Measurements from ENCODE around the gene CHRM5. TPM values are rescaled to one million over a fixed set of nuclear protein-coding genes. Genes with fewer than 3 reads are reported as not detected.
"Not testable (repeated sequence)": the region's sequence is repeated elsewhere in the genome, so short reads cannot be mapped to it uniquely, and the experiment has no call there.

The CHRM5 gene
- total RNA-seq, 2 experiments from 2014 or later = not detected

DNA sequence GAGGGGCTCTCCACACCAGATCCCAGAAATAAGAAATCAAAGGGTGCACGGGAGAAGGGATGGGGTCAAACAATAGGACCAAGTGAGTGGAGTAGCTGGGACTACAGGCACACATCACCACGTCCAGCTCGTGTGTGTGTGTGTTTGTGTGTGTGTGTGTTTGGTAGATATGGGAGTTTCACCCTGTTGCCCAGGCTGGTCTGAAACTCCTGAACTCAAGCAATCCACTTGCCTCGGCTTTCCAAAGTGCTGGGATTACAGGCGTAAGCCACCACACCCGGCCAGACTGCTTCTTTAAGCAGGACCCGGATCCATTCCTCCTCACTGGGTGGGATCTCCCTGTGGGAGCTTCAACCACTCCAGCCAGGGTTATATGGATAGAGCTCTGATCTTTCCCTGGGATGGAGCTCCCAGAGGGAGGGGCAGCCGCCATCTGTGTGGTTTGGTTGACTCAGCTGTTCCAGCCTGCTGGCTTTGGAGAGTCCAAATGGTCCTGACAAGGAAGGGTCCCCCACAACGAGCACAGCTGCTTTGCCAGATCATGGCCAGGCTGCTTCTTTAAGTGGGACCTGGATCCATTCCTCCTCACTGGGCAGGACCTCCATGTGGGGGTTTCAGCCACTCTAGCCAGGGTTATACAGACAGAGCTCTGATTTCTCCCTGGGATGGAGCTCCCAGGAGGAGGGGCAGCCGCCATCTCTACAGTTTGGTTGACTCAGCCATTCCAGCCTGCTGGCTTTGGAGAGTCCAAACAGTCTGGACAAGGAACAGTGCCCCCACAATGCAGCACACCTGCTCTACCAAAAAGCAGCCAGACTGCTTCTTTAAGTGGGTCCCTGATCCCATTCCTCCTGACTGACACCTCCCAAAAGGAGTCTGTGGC lies 79.8 kb downstream of the CHRM5 start:
- CTCF ChIA-PET = no interaction called here
- H3K27me3 Mint-ChIP-seq = peaks cover 3% of the 10 kb centered on the region
- no peak for DNase-seq
- H3K9me3 Mint-ChIP-seq = peaks cover 26% of the 10 kb centered on the region
- no peak overlapping the region for H3K27ac Mint-ChIP-seq
- peaks cover 20% of the 10 kb centered on the region for H3K36me3 Mint-ChIP-seq
- peaks cover 4% of the 10 kb centered on the region for H3K4me1 Mint-ChIP-seq (ENCODE audit: low read depth)
- intact Hi-C loops (cut with micrococcal nuclease) = no loop called here
- H3K4me3 Mint-ChIP-seq = no peak overlapping the region
- POLR2A ChIA-PET = no interaction called here

DNA sequence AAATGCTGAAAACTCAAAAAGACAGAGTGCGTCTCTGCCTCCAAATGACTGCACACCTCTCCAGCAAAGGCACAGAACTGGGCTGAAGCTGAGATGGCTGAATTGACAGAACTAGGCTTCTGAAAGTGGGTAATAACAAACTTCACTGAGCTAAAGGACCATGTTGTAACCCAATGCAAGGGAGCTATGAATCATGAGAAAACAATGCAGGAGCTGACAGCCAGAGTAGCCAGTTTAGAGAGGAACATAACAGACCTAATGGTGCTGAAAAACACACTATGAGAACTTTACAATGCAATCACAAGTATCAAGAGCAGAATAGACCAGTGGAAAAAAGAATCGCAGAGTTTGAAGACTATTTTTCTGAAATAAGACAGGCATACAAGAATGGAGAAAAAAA lies 80.8 kb downstream of the CHRM5 start:
- no peak for DNase-seq
- ChIA-PET CTCF (no interaction called here), POLR2A (no interaction called here)
- Mint-ChIP-seq H3K27ac (no peak overlapping the region), H3K27me3 (peaks cover 3% of the 10 kb centered on the region), H3K4me3 (no peak overlapping the region), H3K4me1 (ENCODE audit: low read depth) (no peaks in the 10 kb centered on the region), H3K9me3 (peaks cover 26% of the 10 kb centered on the region), H3K36me3 (peaks cover 20% of the 10 kb centered on the region)
- intact Hi-C loops (cut with micrococcal nuclease) = no loop called here

- H3K4me1 Mint-ChIP-seq (ENCODE audit: low read depth); CTCF ChIA-PET; H3K4me3 Mint-ChIP-seq; POLR2A ChIA-PET; H3K27ac Mint-ChIP-seq; DNase-seq; intact Hi-C loops (cut with micrococcal nuclease); H3K27me3 Mint-ChIP-seq: not testable (repeated sequence)
- Mint-ChIP-seq H3K36me3 (peaks cover 20% of the 10 kb centered on the region), H3K9me3 (peaks cover 26% of the 10 kb centered on the region)
Measured at GRCh38 chr15:34050385-34050784, 82.1 kb downstream of the CHRM5 start.

DNA sequence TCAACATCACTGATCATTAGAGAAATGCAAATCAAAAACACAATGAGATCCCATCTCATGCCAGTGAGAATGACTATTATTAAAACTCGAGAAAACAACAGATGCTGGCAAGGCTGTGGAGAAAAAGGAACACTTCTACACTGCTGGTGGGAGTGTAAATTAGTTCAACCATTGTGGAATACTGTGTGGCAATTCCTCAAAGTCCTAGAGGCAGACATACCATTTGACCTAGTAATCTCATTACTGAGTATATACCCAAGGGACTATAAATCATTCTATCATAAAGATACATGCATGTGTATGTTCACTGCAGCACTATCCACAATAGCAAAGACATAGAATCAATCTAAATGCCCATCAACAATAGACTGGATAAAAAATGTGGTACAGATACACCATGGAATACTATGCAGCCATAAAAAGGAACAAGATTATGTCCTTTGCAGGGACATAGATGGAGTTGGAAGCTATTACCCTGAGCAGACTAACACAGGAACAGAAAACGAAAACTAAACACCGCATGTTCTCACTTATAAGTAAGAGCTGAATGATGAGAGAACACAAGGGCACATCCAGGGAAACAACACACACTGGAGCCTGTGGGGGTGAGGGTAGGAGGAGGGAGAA lies 85.9 kb downstream of the CHRM5 start:
- Mint-ChIP-seq H3K27ac (no peak overlapping the region), H3K4me1 (ENCODE audit: low read depth) (no peaks in the 10 kb centered on the region), H3K4me3 (no peak overlapping the region), H3K9me3 (peaks cover 23% of the 10 kb centered on the region), H3K27me3 (peaks cover 3% of the 10 kb centered on the region), H3K36me3 (peaks cover 18% of the 10 kb centered on the region)
- ChIA-PET CTCF (no interaction called here), POLR2A (no interaction called here)
- intact Hi-C loops (cut with micrococcal nuclease) = no loop called here
- no peak for DNase-seq

- peaks cover 7% of the 10 kb centered on the region for H3K9me3 Mint-ChIP-seq
- ChIA-PET POLR2A (no interaction called here), CTCF (no interaction called here)
Measured at GRCh38 chr15:34055868-34056595, 87.7 kb downstream of the CHRM5 start.

DNA sequence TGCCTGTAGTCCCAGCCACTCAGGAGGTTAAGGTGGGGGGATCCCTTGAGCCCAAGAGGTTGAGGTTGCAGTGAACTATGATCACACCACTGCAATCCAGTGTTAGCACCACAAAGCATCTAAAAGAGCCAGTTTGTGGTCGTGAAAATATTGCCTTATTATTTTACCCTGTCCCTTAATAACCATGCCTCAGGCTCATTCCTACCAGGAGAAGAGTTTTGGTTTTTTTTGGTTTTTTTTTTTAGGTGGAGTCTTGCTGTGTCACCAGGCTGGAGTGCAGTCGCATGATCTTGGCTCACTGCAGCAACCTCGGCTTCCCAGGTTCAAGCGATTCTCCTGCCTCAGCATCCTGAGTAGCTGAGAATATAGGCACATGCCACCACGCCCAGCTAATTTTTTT lies 88.6 kb downstream of the CHRM5 start:
- no peak overlapping the region for H3K4me3 Mint-ChIP-seq
- H3K36me3 Mint-ChIP-seq = no peaks in the 10 kb centered on the region
- ChIA-PET CTCF (no interaction called here), POLR2A (no interaction called here)
- DNase-seq = no peak
- no peaks in the 10 kb centered on the region for H3K27me3 Mint-ChIP-seq
- H3K4me1 Mint-ChIP-seq (ENCODE audit: low read depth) = peaks cover 2% of the 10 kb centered on the region
- intact Hi-C loops (cut with micrococcal nuclease) = no loop called here
- H3K9me3 Mint-ChIP-seq = no peaks in the 10 kb centered on the region
- H3K27ac Mint-ChIP-seq = no peak overlapping the region

More at GRCh38 chr15:34055868-34056595, 87.7 kb downstream of the CHRM5 start:
- no peak for DNase-seq
- Mint-ChIP-seq H3K27me3 (no peaks in the 10 kb centered on the region), H3K27ac (no peak overlapping the region), H3K36me3 (peaks cover 6% of the 10 kb centered on the region), H3K4me1 (ENCODE audit: low read depth) (no peaks in the 10 kb centered on the region), H3K4me3 (no peak overlapping the region)
- intact Hi-C loops (cut with micrococcal nuclease) = no loop called here

- DNase-seq = no peak
- no peaks in the 10 kb centered on the region for H3K9me3 Mint-ChIP-seq
- no peak overlapping the region for H3K4me3 Mint-ChIP-seq
- CTCF ChIA-PET = interaction anchor here (1.2 to 6.4 kb wide), 3 partner anchors 19 to 861 kb away, joined by 4 to 74 read pairs (median 13); partner anchors contain the start of gene KATNBL1
- no peaks in the 10 kb centered on the region for H3K36me3 Mint-ChIP-seq
- POLR2A ChIA-PET = no interaction called here
- H3K27me3 Mint-ChIP-seq = no peaks in the 10 kb centered on the region
- peaks cover 4% of the 10 kb centered on the region for H3K4me1 Mint-ChIP-seq (ENCODE audit: low read depth)
- intact Hi-C loops (cut with micrococcal nuclease) = no loop called here
- H3K27ac Mint-ChIP-seq = no peak overlapping the region
Measured at GRCh38 chr15:34059476-34059875, 91.2 kb downstream of the CHRM5 start.

DNA sequence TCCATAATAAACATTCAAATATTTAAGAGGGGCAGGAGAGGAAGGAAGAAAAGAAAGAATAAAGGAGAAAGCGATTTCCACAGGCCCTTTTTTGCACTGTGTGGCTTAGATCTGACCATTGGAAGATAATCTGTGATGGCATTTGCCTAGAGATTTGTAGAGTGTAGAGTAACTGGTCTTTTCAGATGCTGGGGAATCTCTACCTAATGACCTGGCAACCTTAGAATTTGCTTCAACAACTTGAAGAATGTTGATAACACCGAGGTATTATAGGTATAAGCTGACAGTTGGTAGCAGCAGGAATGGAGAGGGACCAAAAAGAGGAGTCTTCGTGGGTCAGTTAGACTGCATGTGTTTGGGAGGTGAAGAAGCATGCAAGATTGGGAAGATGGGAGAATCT lies 91.6 kb downstream of the CHRM5 start:
- no peaks in the 10 kb centered on the region for H3K27me3 Mint-ChIP-seq
- H3K4me1 Mint-ChIP-seq (ENCODE audit: low read depth) = peaks cover 4% of the 10 kb centered on the region
- H3K9me3 Mint-ChIP-seq = no peaks in the 10 kb centered on the region
- ChIA-PET POLR2A (no interaction called here), CTCF (interaction anchor here (1.2 to 6.4 kb wide), 3 partner anchors 19 to 861 kb away, joined by 4 to 74 read pairs (median 13); partner anchors contain the start of gene KATNBL1)
- H3K36me3 Mint-ChIP-seq = no peaks in the 10 kb centered on the region
- intact Hi-C loops (cut with micrococcal nuclease) = loop anchor here (2.0 to 10.0 kb wide), 2 partner anchors 529 to 865 kb away; no protein-coding TSS in a partner anchor
- H3K4me3 Mint-ChIP-seq = no peak overlapping the region
- no peak for DNase-seq
- no peak overlapping the region for H3K27ac Mint-ChIP-seq

DNA sequence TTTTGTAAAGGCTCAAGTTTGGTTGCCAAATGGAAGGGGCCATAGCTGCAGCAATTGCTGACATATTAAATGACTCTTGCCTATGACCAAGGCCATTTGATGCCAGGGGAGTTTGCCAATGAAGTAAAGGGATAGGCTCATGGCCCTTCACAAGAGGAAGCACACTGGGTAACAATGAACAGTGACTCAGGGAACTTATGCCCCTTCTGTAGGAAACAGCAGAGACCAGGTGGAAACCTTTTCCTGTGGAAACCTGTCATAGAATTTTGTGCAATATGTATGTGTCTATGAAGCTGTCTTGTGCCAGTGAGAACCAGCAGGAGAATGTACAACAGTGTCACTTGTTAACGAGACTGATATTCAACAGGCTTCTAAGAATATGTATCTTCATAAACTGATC lies 96.1 kb downstream of the CHRM5 start:
- POLR2A ChIA-PET = no interaction called here
- no peaks in the 10 kb centered on the region for H3K9me3 Mint-ChIP-seq
- H3K27ac Mint-ChIP-seq = no peak overlapping the region
- H3K4me3 Mint-ChIP-seq = no peak overlapping the region
- DNase-seq = no peak
- H3K27me3 Mint-ChIP-seq = no peaks in the 10 kb centered on the region
- H3K4me1 Mint-ChIP-seq (ENCODE audit: low read depth) = peaks cover 4% of the 10 kb centered on the region
- intact Hi-C loops (cut with micrococcal nuclease) = loop anchor here (10.0 kb wide), 1 partner anchor 860 kb away; no protein-coding TSS in a partner anchor
- H3K36me3 Mint-ChIP-seq = no peaks in the 10 kb centered on the region
- CTCF ChIA-PET = interaction anchor here (6.4 kb wide), 1 partner anchor 146 kb away, joined by 74 read pairs; the partner anchor contains the start of gene KATNBL1

- no peaks in the 10 kb centered on the region for H3K36me3 Mint-ChIP-seq
- intact Hi-C loops (cut with micrococcal nuclease) = loop anchor here (10.0 kb wide), 1 partner anchor 860 kb away; no protein-coding TSS in a partner anchor
- H3K27ac Mint-ChIP-seq = no peak overlapping the region
- POLR2A ChIA-PET = no interaction called here
- DNase-seq = no peak
- H3K4me1 Mint-ChIP-seq (ENCODE audit: low read depth) = peaks cover 4% of the 10 kb centered on the region
- H3K27me3 Mint-ChIP-seq = no peaks in the 10 kb centered on the region
- CTCF ChIA-PET = no interaction called here
- H3K9me3 Mint-ChIP-seq = no peaks in the 10 kb centered on the region
- H3K4me3 Mint-ChIP-seq = no peak overlapping the region
Measured at GRCh38 chr15:34065261-34065660, 97.0 kb downstream of the CHRM5 start.

GRCh38 chr15:34065941-34066340 lies 97.6 kb downstream of the CHRM5 start:
- Mint-ChIP-seq H3K27me3 (no peaks in the 10 kb centered on the region), H3K4me1 (ENCODE audit: low read depth) (peaks cover 4% of the 10 kb centered on the region), H3K9me3 (no peaks in the 10 kb centered on the region), H3K27ac (no peak overlapping the region), H3K4me3 (no peak overlapping the region), H3K36me3 (no peaks in the 10 kb centered on the region)
- intact Hi-C loops (cut with micrococcal nuclease) = loop anchor here (10.0 kb wide), 1 partner anchor 859 kb away; no protein-coding TSS in a partner anchor
- DNase-seq = no peak
- ChIA-PET CTCF (no interaction called here), POLR2A (no interaction called here)

DNA sequence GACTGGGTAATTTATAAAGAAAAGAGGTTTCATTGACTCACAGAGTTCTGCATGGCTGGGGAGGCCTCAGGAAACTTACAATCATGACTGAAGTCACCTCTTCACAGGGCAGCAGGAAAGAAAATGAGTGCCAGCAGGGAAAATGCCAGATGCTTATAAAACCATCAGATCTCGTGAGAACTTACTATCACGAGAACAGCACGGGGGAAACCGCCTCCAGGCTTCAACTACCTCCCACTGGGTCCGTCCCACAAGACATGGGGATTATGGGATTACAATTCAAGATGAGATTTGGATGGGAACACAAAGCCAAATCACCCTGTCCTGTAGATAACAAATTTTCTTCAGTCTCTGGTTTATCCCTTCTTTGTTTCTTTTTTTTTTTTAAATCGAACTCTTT lies 101.7 kb downstream of the CHRM5 start:
- Mint-ChIP-seq H3K27me3 (no peaks in the 10 kb centered on the region), H3K27ac (no peak overlapping the region), H3K36me3 (no peaks in the 10 kb centered on the region), H3K4me1 (ENCODE audit: low read depth) (no peaks in the 10 kb centered on the region), H3K4me3 (no peak overlapping the region), H3K9me3 (no peaks in the 10 kb centered on the region)
- intact Hi-C loops (cut with micrococcal nuclease) = no loop called here
- POLR2A ChIA-PET = no interaction called here
- CTCF ChIA-PET = no interaction called here
- DNase-seq = no peak

All from activated CD4-positive, alpha-beta memory T cell treated with anti-CD3 and anti-CD28 coated beads for 36 hours (primary cell).